Loucy (cell line): ENCODE results near the gene CHL1.

Experiments
- H2AFZ ChIP-seq: fragments of 200-600 bp; sonication (generic); 2 replicates; pipeline ENCODE4 v1.6.0; 2016; ENCODE audit warnings: antibody characterized with exemption, mild to moderate bottlenecking, low read length, moderate library complexity
- H3F3A ChIP-seq: fragments of 200-600 bp; 2 replicates; pipeline ENCODE4 v1.6.0; 2016; ENCODE audit warnings: antibody characterized with exemption, low read depth, mild to moderate bottlenecking
- H3K27me3 ChIP-seq: fragments of 200-600 bp; sonication (generic); 2 replicates; pipeline ENCODE4 v1.6.1; 2014; ENCODE audit warnings: low read length, mild to moderate bottlenecking; ENCODE audit not compliant: insufficient read depth, poor library complexity, severe bottlenecking
- H3K36me3 ChIP-seq: fragments of 200-600 bp; sonication (generic); 2 replicates; pipeline ENCODE4 v1.6.1; 2016; ENCODE audit warnings: low read length; ENCODE audit not compliant: insufficient read depth
- H3K4me1 ChIP-seq: fragments of 200-600 bp; sonication (generic); 2 replicates; pipeline ENCODE4 v1.5.1; 2014; ENCODE audit warnings: low read length, mild to moderate bottlenecking; ENCODE audit not compliant: insufficient read depth, poor library complexity, severe bottlenecking
- H3K4me2 ChIP-seq: fragments of 200-600 bp; sonication (generic); 2 replicates; pipeline ENCODE4 v1.6.0; 2014; ENCODE audit warnings: antibody characterized with exemption, low read length, low read depth, mild to moderate bottlenecking; ENCODE audit not compliant: poor library complexity, severe bottlenecking
- H3K4me3 ChIP-seq: fragments of 200-600 bp; sonication (generic); 2 replicates; pipeline ENCODE4 v1.5.1; 2014; ENCODE audit warnings: low read length, mild to moderate bottlenecking, mixed read lengths; ENCODE audit not compliant: poor library complexity, severe bottlenecking
- H3K79me2 ChIP-seq: fragments of 200-600 bp; sonication (generic); 2 replicates; pipeline ENCODE4 v1.6.1; 2014; ENCODE audit warnings: low read length; ENCODE audit not compliant: insufficient read depth
- H3K9ac ChIP-seq: fragments of 200-600 bp; sonication (generic); 2 replicates; pipeline ENCODE4 v1.6.0; 2014; ENCODE audit warnings: mild to moderate bottlenecking, low read depth, low read length, moderate library complexity; ENCODE audit not compliant: poor library complexity, severe bottlenecking
- H3K9me2 ChIP-seq: fragments of 200-600 bp; sonication (generic); replicated peaks from 2 replicates; pipeline ENCODE4 v1.6.1; 2016; ENCODE audit warnings: low read depth, low read length, mixed read lengths
- H3K9me3 ChIP-seq: fragments of 200-600 bp; sonication (generic); 2 replicates; pipeline ENCODE4 v1.6.1; 2014; ENCODE audit warnings: mild to moderate bottlenecking, antibody characterized with exemption, low read length, low read depth; ENCODE audit not compliant: insufficient read depth
- H4K20me1 ChIP-seq: fragments of 200-600 bp; sonication (generic); 2 replicates; pipeline ENCODE4 v1.6.0; 2014; ENCODE audit warnings: antibody characterized with exemption, low read length, mild to moderate bottlenecking; ENCODE audit not compliant: insufficient read depth, poor library complexity, severe bottlenecking
- EZH2phosphoT487 ChIP-seq: fragments of 200-600 bp; IDR thresholded peaks from 2 replicates; pipeline ENCODE4 v1.6.1; 2018; ENCODE audit warnings: antibody characterized with exemption, mild to moderate bottlenecking, moderate library complexity, borderline replicate concordance
- TF ChIP-seq, protein P1 (sequence below): fragments of 200-600 bp; sonication (generic); conservative IDR thresholded peaks from 2 replicates; pipeline ENCODE4 v1.5.1; 2014; ENCODE audit warnings: mild to moderate bottlenecking, antibody characterized with exemption, low read length

CHL1 gene

GRCh38 chr3:403826-404225 is 207.3 kb downstream of the CHL1 start:
- Histone ChIP-seq H3K4me3 (no peak overlapping the region), H4K20me1 (no peaks in the 10 kb centered on the region), H2AFZ (no peak overlapping the region), H3F3A (no peaks in the 10 kb centered on the region), H3K36me3 (no peaks in the 10 kb centered on the region), H3K9me3 (peaks cover 32% of the 10 kb centered on the region; the same call in 1 of the 2 replicates), H3K27me3 (no peaks in the 10 kb centered on the region), H3K9me2 (no peaks in the 10 kb centered on the region), H3K4me2 (no peak overlapping the region), H3K79me2 (no peaks in the 10 kb centered on the region), H3K9ac (no peak overlapping the region), H3K4me1 (no peaks in the 10 kb centered on the region)
- TF ChIP-seq, protein P1, sequence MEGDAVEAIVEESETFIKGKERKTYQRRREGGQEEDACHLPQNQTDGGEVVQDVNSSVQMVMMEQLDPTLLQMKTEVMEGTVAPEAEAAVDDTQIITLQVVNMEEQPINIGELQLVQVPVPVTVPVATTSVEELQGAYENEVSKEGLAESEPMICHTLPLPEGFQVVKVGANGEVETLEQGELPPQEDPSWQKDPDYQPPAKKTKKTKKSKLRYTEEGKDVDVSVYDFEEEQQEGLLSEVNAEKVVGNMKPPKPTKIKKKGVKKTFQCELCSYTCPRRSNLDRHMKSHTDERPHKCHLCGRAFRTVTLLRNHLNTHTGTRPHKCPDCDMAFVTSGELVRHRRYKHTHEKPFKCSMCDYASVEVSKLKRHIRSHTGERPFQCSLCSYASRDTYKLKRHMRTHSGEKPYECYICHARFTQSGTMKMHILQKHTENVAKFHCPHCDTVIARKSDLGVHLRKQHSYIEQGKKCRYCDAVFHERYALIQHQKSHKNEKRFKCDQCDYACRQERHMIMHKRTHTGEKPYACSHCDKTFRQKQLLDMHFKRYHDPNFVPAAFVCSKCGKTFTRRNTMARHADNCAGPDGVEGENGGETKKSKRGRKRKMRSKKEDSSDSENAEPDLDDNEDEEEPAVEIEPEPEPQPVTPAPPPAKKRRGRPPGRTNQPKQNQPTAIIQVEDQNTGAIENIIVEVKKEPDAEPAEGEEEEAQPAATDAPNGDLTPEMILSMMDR = no peak
- no peak for TF ChIP-seq EZH2phosphoT487

- Histone ChIP-seq H3K4me2 (no peak overlapping the region), H3K9ac (no peak overlapping the region), H2AFZ (no peak overlapping the region), H3K79me2 (no peaks in the 10 kb centered on the region), H3K9me3 (peaks cover 14% of the 10 kb centered on the region; the same call in 1 of the 2 replicates), H4K20me1 (no peaks in the 10 kb centered on the region), H3K9me2 (no peaks in the 10 kb centered on the region), H3K36me3 (no peaks in the 10 kb centered on the region), H3K4me1 (no peaks in the 10 kb centered on the region), H3K4me3 (no peak overlapping the region), H3F3A (no peaks in the 10 kb centered on the region), H3K27me3 (no peaks in the 10 kb centered on the region)
- no peak for TF ChIP-seq EZH2phosphoT487
Observed at GRCh38 chr3:409011-409410, 212.4 kb downstream of the CHL1 start.

GRCh38 chr3:411226-411625 is 214.7 kb downstream of the CHL1 start:
- Histone ChIP-seq H3K9me3 (no peaks in the 10 kb centered on the region; the same call in 1 of the 2 replicates), H3K79me2 (no peaks in the 10 kb centered on the region), H3K36me3 (no peaks in the 10 kb centered on the region), H3K9ac (no peak overlapping the region), H3K4me2 (no peak overlapping the region), H3F3A (no peaks in the 10 kb centered on the region), H3K9me2 (no peaks in the 10 kb centered on the region), H3K27me3 (no peaks in the 10 kb centered on the region), H3K4me3 (no peak overlapping the region), H4K20me1 (no peaks in the 10 kb centered on the region), H3K4me1 (no peaks in the 10 kb centered on the region), H2AFZ (no peak overlapping the region)
- TF ChIP-seq, protein P1 = no peak
- no peak for TF ChIP-seq EZH2phosphoT487

GRCh38 chr3:414063-414462 is 217.5 kb downstream of the CHL1 start:
- no peak for TF ChIP-seq EZH2phosphoT487
- TF ChIP-seq, protein P1 = peak; percentile 51
- Histone ChIP-seq H3K4me3 (no peak overlapping the region), H3K79me2 (no peaks in the 10 kb centered on the region), H3K9me2 (no peaks in the 10 kb centered on the region), H4K20me1 (no peaks in the 10 kb centered on the region), H2AFZ (no peak overlapping the region), H3K36me3 (no peaks in the 10 kb centered on the region), H3K27me3 (no peaks in the 10 kb centered on the region), H3K9ac (no peak overlapping the region), H3F3A (no peaks in the 10 kb centered on the region), H3K9me3 (no peaks in the 10 kb centered on the region; the same call in 1 of the 2 replicates), H3K4me1 (no peaks in the 10 kb centered on the region), H3K4me2 (no peak overlapping the region)
